ENCODE data around the gene USO1.

- TF ChIP-seq, protein P1, sequence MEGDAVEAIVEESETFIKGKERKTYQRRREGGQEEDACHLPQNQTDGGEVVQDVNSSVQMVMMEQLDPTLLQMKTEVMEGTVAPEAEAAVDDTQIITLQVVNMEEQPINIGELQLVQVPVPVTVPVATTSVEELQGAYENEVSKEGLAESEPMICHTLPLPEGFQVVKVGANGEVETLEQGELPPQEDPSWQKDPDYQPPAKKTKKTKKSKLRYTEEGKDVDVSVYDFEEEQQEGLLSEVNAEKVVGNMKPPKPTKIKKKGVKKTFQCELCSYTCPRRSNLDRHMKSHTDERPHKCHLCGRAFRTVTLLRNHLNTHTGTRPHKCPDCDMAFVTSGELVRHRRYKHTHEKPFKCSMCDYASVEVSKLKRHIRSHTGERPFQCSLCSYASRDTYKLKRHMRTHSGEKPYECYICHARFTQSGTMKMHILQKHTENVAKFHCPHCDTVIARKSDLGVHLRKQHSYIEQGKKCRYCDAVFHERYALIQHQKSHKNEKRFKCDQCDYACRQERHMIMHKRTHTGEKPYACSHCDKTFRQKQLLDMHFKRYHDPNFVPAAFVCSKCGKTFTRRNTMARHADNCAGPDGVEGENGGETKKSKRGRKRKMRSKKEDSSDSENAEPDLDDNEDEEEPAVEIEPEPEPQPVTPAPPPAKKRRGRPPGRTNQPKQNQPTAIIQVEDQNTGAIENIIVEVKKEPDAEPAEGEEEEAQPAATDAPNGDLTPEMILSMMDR (IDR thresholded peaks at IDR 0.05): no peak
- TF ChIP-seq EZH2 (IDR thresholded peaks at IDR 0.05) (no peak), EZH2phosphoT487 (IDR thresholded peaks at IDR 0.05) (no peak)
Measured at GRCh38 chr4:75718529-75718928, 5.8 kb upstream of the USO1 start.

Measured in neural progenitor cell (in vitro differentiated cells).